A673 (cell line): ENCODE measurements around the gene MAGIX.

Source experiments
- CTCF ChIP-seq: fragments of 300-800, 200-600 bp; sonication (generic); conservative IDR thresholded peaks from 2 replicates; pipeline ENCODE4 v1.5.1; 2017; ENCODE audit warnings: low read depth, mild to moderate bottlenecking, antibody characterized with exemption, low read length, moderate library complexity, mixed read lengths
- EZH2 ChIP-seq: fragments of 200-600 bp; sonication (generic); IDR thresholded peaks from 2 replicates; pipeline ENCODE4 v1.6.1; 2017; ENCODE audit warnings: borderline replicate concordance, low read depth, mild to moderate bottlenecking, mixed read lengths, antibody characterized with exemption, low read length; ENCODE audit not compliant: poor library complexity, severe bottlenecking

- TF ChIP-seq EZH2 (no peak), CTCF (no peak)
These were observed 52.5 kb downstream of the MAGIX start for GRCh38 chrX:49214996-49215526.
